C4-2B (cell line): Measurements from ENCODE around the gene SDK2.

Experiments
- ZFX ChIP-seq: fragments of 450-650 bp; IDR thresholded peaks from 2 replicates; pipeline ENCODE4 v1.6.1; 2017
- TF ChIP-seq, protein P1 (sequence below): fragments of 450-650 bp; conservative IDR thresholded peaks from 2 replicates; pipeline ENCODE4 v1.5.1; 2017; ENCODE audit warnings: mild to moderate bottlenecking

DNA sequence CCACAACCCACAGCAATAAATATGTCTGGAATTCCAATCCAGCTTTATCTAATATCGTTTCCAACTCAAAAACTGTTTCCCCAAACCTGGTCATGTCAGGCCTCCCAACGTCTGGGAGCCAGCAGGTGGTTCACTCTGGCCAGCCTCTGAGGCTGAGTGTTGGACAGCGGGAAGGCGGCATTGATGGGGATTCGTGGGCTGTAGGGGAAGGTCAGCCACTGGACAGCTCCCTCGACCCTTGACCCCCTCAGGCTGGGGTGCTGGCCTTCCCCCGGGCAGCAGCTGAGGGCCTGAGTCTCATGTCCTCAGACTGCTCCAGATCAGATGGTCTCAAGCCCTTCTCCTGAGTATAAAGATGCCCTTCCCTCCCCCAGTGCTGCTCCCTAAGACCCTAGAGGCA is 50.2 kb downstream of the SDK2 start:
- TF ChIP-seq, protein P1, sequence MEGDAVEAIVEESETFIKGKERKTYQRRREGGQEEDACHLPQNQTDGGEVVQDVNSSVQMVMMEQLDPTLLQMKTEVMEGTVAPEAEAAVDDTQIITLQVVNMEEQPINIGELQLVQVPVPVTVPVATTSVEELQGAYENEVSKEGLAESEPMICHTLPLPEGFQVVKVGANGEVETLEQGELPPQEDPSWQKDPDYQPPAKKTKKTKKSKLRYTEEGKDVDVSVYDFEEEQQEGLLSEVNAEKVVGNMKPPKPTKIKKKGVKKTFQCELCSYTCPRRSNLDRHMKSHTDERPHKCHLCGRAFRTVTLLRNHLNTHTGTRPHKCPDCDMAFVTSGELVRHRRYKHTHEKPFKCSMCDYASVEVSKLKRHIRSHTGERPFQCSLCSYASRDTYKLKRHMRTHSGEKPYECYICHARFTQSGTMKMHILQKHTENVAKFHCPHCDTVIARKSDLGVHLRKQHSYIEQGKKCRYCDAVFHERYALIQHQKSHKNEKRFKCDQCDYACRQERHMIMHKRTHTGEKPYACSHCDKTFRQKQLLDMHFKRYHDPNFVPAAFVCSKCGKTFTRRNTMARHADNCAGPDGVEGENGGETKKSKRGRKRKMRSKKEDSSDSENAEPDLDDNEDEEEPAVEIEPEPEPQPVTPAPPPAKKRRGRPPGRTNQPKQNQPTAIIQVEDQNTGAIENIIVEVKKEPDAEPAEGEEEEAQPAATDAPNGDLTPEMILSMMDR = no peak
- no peak for TF ChIP-seq ZFX
